GM21423 (cell line): ENCODE results near the gene GNG2.

Experiments used
- ATAC-seq: cut with Tn5 transposase; IDR thresholded peaks from one replicate; pipeline ENCODE4 v1.9.1; 2021; ENCODE audit warnings: mild to moderate bottlenecking, moderate library complexity; ENCODE audit not compliant: unreplicated experiment

GNG2 gene

GRCh38 chr14:51884086-51884927 lies 23.9 kb downstream of the GNG2 start:
- peak; percentile 78 for ATAC-seq

GRCh38 chr14:51889851-51890250 lies 29.4 kb downstream of the GNG2 start:
- no peak for ATAC-seq

GRCh38 chr14:51894250-51894649 lies 33.8 kb downstream of the GNG2 start:
- no peak for ATAC-seq

GRCh38 chr14:51895375-51895774 lies 35.0 kb downstream of the GNG2 start:
- no peak for ATAC-seq

GRCh38 chr14:51897791-51898355 lies 37.5 kb downstream of the GNG2 start:
- ATAC-seq = no peak

GRCh38 chr14:51901475-51902024 lies 41.1 kb downstream of the GNG2 start:
- no peak for ATAC-seq

- ATAC-seq = peak; percentile 79
These were observed 45.3 kb downstream of the GNG2 start for GRCh38 chr14:51905656-51906121.

- ATAC-seq = no peak
These were observed 47.7 kb downstream of the GNG2 start for GRCh38 chr14:51908086-51908485.

GRCh38 chr14:51912112-51912786 lies 51.8 kb downstream of the GNG2 start:
- no peak for ATAC-seq

- no peak for ATAC-seq
These were observed 53.9 kb downstream of the GNG2 start for GRCh38 chr14:51914310-51914709.

GRCh38 chr14:51917193-51917592 lies 56.8 kb downstream of the GNG2 start:
- no peak for ATAC-seq

- no peak for ATAC-seq
These were observed 60.6 kb downstream of the GNG2 start for GRCh38 chr14:51921026-51921425.

- ATAC-seq = no peak
These were observed 62.2 kb downstream of the GNG2 start for GRCh38 chr14:51922624-51923023.

GRCh38 chr14:51924600-51924999 lies 64.2 kb downstream of the GNG2 start:
- ATAC-seq = no peak

- ATAC-seq = no peak
These were observed 65.6 kb downstream of the GNG2 start for GRCh38 chr14:51925980-51926379.

- ATAC-seq = no peak
These were observed 66.0 kb downstream of the GNG2 start for GRCh38 chr14:51926449-51926848.

- no peak for ATAC-seq
These were observed 68.2 kb downstream of the GNG2 start for GRCh38 chr14:51928568-51928967.

- ATAC-seq = no peak
These were observed 68.8 kb downstream of the GNG2 start for GRCh38 chr14:51929166-51929565.

- no peak for ATAC-seq
These were observed 69.7 kb downstream of the GNG2 start for GRCh38 chr14:51929910-51930682.

- ATAC-seq = no peak
These were observed 70.9 kb downstream of the GNG2 start for GRCh38 chr14:51931308-51931707.

- no peak for ATAC-seq
These were observed 72.8 kb downstream of the GNG2 start for GRCh38 chr14:51933191-51933590.
